PC-3 (cell line): ENCODE measurements around the gene MAPKAP1. TPM values are rescaled to one million over a fixed set of nuclear protein-coding genes. Genes with fewer than 3 reads are reported as not detected.

ENCODE experiments used
- ATAC-seq: fragments of 200-7000 bp; cut with Tn5 transposase; 2 replicates; pipeline ENCODE4 v1.9.1; 2020; ENCODE audit warnings: mild to moderate bottlenecking, moderate library complexity
- BruUV-seq: library from RNA; stranded (reverse); fragments of 400-500 nt; replicated peaks from 2 replicates; lab custom pipeline; 2021; lab: Mats Ljungman, UMichigan
- CTCF ChIA-PET: fragments of 300-600 bp; sonication (Branson Sonifier 250); formaldehyde crosslinking; loops from one replicate; lab custom pipeline; 2022; ENCODE audit warnings: antibody characterized with exemption; lab: Charles Lee
- POLR2A ChIA-PET: fragments of 300-600 bp; sonication (Branson Sonifier 250); formaldehyde crosslinking; loops from one replicate; lab custom pipeline; 2022; ENCODE audit warnings: antibody characterized with exemption; ENCODE audit not compliant: unreplicated experiment; lab: Charles Lee
- DNase-seq: peaks from one replicate; pipeline ENCODE4 v3.0.0-alpha.2; 2015
- H2AFZ ChIP-seq: fragments of 300-600 bp; sonication (generic); 2 replicates; pipeline ENCODE4 v1.6.0; 2016; ENCODE audit warnings: antibody characterized with exemption, low read length
- H3F3A ChIP-seq: fragments of 300-600 bp; sonication (generic); one replicate; pipeline ENCODE4 v1.6.0; 2017; ENCODE audit warnings: antibody characterized with exemption, low read length, control low read depth, mild to moderate bottlenecking; ENCODE audit not compliant: unreplicated experiment
- H3K27ac ChIP-seq: fragments of 300-600 bp; sonication (generic); 2 replicates; pipeline ENCODE4 v1.5.1; 2016; ENCODE audit warnings: mild to moderate bottlenecking, low read length
- H3K27me3 ChIP-seq: fragments of 300-600 bp; sonication (generic); 2 replicates; pipeline ENCODE4 v1.6.1; 2016; ENCODE audit warnings: low read length, mixed read lengths
- H3K36me3 ChIP-seq: fragments of 300-600 bp; sonication (generic); 2 replicates; pipeline ENCODE4 v1.6.1; 2016; ENCODE audit warnings: low read depth, mixed run types, low read length, mixed read lengths
- H3K4me1 ChIP-seq: fragments of 300-600 bp; sonication (generic); 2 replicates; pipeline ENCODE4 v1.5.1; 2016; ENCODE audit warnings: low read length; ENCODE audit not compliant: insufficient read depth
- H3K4me2 ChIP-seq: fragments of 300-600 bp; sonication (generic); 2 replicates; pipeline ENCODE4 v1.6.0; 2016; ENCODE audit warnings: low read length
- H3K4me3 ChIP-seq: fragments of 300-600 bp; sonication (generic); 2 replicates; pipeline ENCODE4 v1.5.1; 2016; ENCODE audit warnings: mild to moderate bottlenecking, low read length, mixed read lengths
- H3K79me2 ChIP-seq: fragments of 300-600 bp; sonication (generic); 2 replicates; pipeline ENCODE4 v1.6.1; 2017; ENCODE audit warnings: low read length, mixed read lengths
- H3K9ac ChIP-seq: fragments of 300-600 bp; sonication (generic); 2 replicates; pipeline ENCODE4 v1.6.0; 2016; ENCODE audit warnings: mild to moderate bottlenecking, low read length
- H3K9me2 ChIP-seq: fragments of 300-600 bp; sonication (generic); replicated peaks from 2 replicates; pipeline ENCODE4 v1.6.1; 2016; ENCODE audit warnings: mixed run types, low read length, mixed read lengths
- H3K9me3 ChIP-seq: fragments of 300-600 bp; sonication (generic); 2 replicates; pipeline ENCODE4 v1.6.1; 2016; ENCODE audit warnings: low read length, mixed read lengths
- H4K20me1 ChIP-seq: fragments of 300-600 bp; sonication (generic); 2 replicates; pipeline ENCODE4 v1.6.1; 2016; ENCODE audit warnings: low read length, mixed read lengths
- CTCF ChIP-seq: fragments of 300-600 bp; sonication (generic); conservative IDR thresholded peaks from 2 replicates; pipeline ENCODE4 v1.5.1; 2017; ENCODE audit warnings: antibody characterized with exemption, low read depth, mild to moderate bottlenecking, low read length
- EZH2 ChIP-seq: fragments of 300-600 bp; sonication (generic); IDR thresholded peaks from one replicate; pipeline ENCODE4 v1.6.1; 2017; ENCODE audit warnings: antibody characterized with exemption, mild to moderate bottlenecking, low read length; ENCODE audit not compliant: unreplicated experiment
- EZH2phosphoT487 ChIP-seq: fragments of 300-600 bp; sonication (generic); IDR thresholded peaks from 2 replicates; pipeline ENCODE4 v1.6.1; 2018; ENCODE audit warnings: mild to moderate bottlenecking, antibody characterized with exemption, low read length, borderline replicate concordance
- intact Hi-C: fragments of 100-400 bp; cut with micrococcal nuclease; formaldehyde crosslinking; loops from 2 replicates; pipeline ENCODE4 v1.9.0; 2023
- total RNA-seq: library from RNA; depleted of rRNA; stranded (reverse); fragments of >200 nt; gene quantifications from 2 replicates; pipeline ENCODE4 v1.2.3, GENCODE V29; 2014

MAPKAP1 gene
- total RNA-seq, 1 experiment from 2014 or later, result 128 TPM

DNA sequence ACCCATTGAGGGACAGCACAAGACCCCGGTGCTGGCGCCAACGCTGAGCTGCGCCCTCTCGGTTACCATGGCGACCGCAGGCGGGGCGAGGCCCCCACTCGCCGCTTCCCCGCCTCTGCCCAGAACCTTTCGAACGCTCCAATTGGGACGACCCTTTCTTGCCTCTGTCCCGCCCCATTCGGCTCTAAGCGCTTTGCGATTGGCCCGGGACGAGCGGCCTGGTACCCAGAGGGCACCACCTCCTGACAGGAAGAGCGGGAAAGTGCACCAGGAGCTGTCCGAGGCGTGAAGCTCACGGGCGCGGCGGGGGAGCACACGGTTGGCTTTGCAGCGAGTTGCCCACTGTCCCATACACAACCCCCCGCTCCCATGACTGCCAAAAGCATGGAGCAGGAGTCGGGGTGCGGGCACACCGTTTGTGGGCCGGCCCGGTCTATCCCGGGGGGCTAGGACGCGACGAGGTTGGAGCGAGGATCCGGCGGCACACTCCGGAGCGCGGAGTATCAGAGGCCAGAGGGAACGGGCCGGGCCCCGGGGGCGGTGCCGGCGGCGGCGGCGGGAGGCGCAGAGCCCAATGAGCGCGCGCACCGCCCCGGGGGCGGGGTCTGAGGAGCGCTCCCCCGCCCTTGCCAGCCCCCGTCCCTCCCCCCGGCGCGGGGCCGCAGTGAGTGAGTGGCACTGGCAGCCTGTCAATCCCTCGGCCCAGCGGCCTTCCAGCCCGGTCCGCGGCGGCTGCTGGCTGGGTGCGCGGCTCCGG is 39.2 kb upstream of the MAPKAP1 start:
- Histone ChIP-seq H3F3A (no peaks in the 10 kb centered on the region), H3K36me3 (no peaks in the 10 kb centered on the region), H3K9me3 (no peaks in the 10 kb centered on the region), H3K27me3 (no peaks in the 10 kb centered on the region), H4K20me1 (no peaks in the 10 kb centered on the region), H3K9me2 (no peaks in the 10 kb centered on the region), H3K27ac (peak overlapping the region; percentile 39; the same call in 1 of the 2 replicates), H3K4me2 (peak overlapping the region; percentile 86), H3K9ac (no peak overlapping the region), H2AFZ (peak overlapping the region; percentile 87), H3K79me2 (peaks cover 21% of the 10 kb centered on the region), H3K4me3 (peak overlapping the region; percentile 61), H3K4me1 (peaks cover 31% of the 10 kb centered on the region)
- ATAC-seq, result peak; percentile 82
- CTCF ChIA-PET, result interaction anchor here (0.6 to 0.7 kb wide), 2 partner anchors 156 to 361 kb away, joined by 3 to 4 read pairs; no protein-coding TSS in a partner anchor
- DNase-seq, result peak; percentile 93
- intact Hi-C loops, result loop anchor here (5.0 kb wide), 1 partner anchor 481 kb away; no protein-coding TSS in a partner anchor
- TF ChIP-seq EZH2phosphoT487, result no peak
- TF ChIP-seq CTCF, result no peak
- no peak for TF ChIP-seq EZH2
- no TSS peak for BruUV-seq
- POLR2A ChIA-PET, result no interaction called here

GRCh38 chr9:125745682-125746016 is 38.6 kb upstream of the MAPKAP1 start:
- Histone ChIP-seq H3K9ac (no peak overlapping the region), H3K4me3 (peak overlapping the region; percentile 61), H3K27ac (no peak overlapping the region), H3F3A (no peaks in the 10 kb centered on the region), H3K27me3 (no peaks in the 10 kb centered on the region), H3K9me2 (no peaks in the 10 kb centered on the region), H3K4me2 (peak overlapping the region; percentile 86), H2AFZ (peak overlapping the region; percentile 87), H3K79me2 (peaks cover 18% of the 10 kb centered on the region), H3K4me1 (peaks cover 30% of the 10 kb centered on the region), H3K9me3 (no peaks in the 10 kb centered on the region), H4K20me1 (no peaks in the 10 kb centered on the region), H3K36me3 (no peaks in the 10 kb centered on the region)
- ChIA-PET CTCF (interaction anchor here (0.6 to 0.7 kb wide), 2 partner anchors 157 to 361 kb away, joined by 3 to 4 read pairs; no protein-coding TSS in a partner anchor), POLR2A (no interaction called here)
- no TSS peak for BruUV-seq
- no peak for TF ChIP-seq EZH2
- no peak for TF ChIP-seq EZH2phosphoT487
- TF ChIP-seq CTCF, result no peak
- intact Hi-C loops, result loop anchor here (5.0 kb wide), 1 partner anchor 482 kb away; no protein-coding TSS in a partner anchor
- peak; percentile 5 for ATAC-seq
- no peak for DNase-seq

DNA sequence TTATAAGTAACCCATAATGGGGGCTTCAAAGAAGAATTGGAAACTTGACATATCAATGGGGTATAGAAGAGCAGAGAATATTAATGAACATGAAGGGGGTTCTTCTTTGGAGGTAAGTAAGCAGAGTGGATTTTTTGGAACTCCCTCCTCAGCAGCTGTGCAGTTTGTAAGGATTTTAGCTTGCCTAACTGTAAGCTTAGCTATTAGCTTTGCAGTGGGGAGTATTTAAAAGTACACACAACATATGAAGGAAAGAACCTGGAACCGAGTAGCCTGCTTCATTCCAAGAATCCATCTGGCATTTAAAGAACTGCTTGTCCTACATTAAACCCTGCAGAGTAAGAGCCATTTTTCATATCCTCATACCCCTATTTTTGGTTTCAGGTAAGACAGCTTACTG is 38.0 kb upstream of the MAPKAP1 start:
- H3K4me1 ChIP-seq, result peaks cover 26% of the 10 kb centered on the region
- no peaks in the 10 kb centered on the region for H3F3A ChIP-seq
- no TSS peak for BruUV-seq
- H3K27ac ChIP-seq, result no peak overlapping the region
- no peaks in the 10 kb centered on the region for H3K36me3 ChIP-seq
- ChIA-PET POLR2A (interaction anchor here (0.6 kb wide), 1 partner anchor 177 kb away, joined by 3 read pairs; no protein-coding TSS in a partner anchor), CTCF (interaction anchor here (0.6 to 0.9 kb wide), 2 partner anchors 9 to 762 kb away, joined by 3 read pairs; no protein-coding TSS in a partner anchor)
- no peaks in the 10 kb centered on the region for H3K27me3 ChIP-seq
- no peak for ATAC-seq
- intact Hi-C loops, result loop anchor here (5.0 kb wide), 1 partner anchor 482 kb away; no protein-coding TSS in a partner anchor
- H3K4me3 ChIP-seq, result peak overlapping the region; percentile 61
- no peak overlapping the region for H3K9ac ChIP-seq
- no peaks in the 10 kb centered on the region for H4K20me1 ChIP-seq
- H3K79me2 ChIP-seq, result peaks cover 12% of the 10 kb centered on the region; the same call in 1 of the 2 replicates
- TF ChIP-seq EZH2, result no peak
- no peak for TF ChIP-seq CTCF
- no peak for TF ChIP-seq EZH2phosphoT487
- no peaks in the 10 kb centered on the region for H3K9me3 ChIP-seq
- peak overlapping the region; percentile 86 for H3K4me2 ChIP-seq
- peak overlapping the region; percentile 87; the same call in 1 of the 2 replicates for H2AFZ ChIP-seq
- H3K9me2 ChIP-seq, result no peaks in the 10 kb centered on the region
- no peak for DNase-seq
